Muscle of back (tissue), 11 donors: ENCODE measurements around the gene SCT. TPM values are rescaled to one million over a fixed set of nuclear protein-coding genes. Genes with fewer than 3 reads are reported as not detected.

Experiments
- DNase-seq, 3 donors: peaks; one replicate each; pipeline versions ENCODE4 v3.0.0 to v3.0.0-alpha.2; 2013
- polyA plus RNA-seq, 10 donors: library from polyadenylated mRNA; unstranded; fragments of 120-200 nt; gene quantifications; one replicate each; pipeline ENCODE4 v1.2.1, GENCODE V29; 2013; ENCODE audit not compliant: insufficient read length in 10 of 10

SCT gene
- polyA plus RNA-seq, 10 donors, result 31.7 to 107 (median 61.3) TPM

DNA sequence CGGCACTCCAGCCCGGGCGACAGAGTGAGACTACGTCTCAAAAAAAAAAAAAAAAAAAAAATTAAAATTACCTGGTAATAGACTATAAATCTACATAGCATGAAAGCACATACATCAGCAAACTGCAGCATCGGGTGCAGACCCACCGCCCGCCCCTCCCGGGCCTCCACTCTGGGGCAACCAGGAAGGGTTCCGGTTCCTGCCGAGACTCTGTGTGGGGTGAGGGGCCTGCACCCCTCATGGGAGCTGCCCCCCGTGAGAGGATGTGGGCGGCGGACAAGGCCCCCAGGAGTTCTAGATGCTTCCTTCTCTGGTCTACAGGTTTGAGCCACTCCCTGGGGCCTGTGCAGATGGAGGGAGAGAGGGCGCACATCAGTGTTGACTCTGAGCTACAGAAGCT lies 19.2 kb upstream of the SCT start:
- DNase-seq, result no peak

DNA sequence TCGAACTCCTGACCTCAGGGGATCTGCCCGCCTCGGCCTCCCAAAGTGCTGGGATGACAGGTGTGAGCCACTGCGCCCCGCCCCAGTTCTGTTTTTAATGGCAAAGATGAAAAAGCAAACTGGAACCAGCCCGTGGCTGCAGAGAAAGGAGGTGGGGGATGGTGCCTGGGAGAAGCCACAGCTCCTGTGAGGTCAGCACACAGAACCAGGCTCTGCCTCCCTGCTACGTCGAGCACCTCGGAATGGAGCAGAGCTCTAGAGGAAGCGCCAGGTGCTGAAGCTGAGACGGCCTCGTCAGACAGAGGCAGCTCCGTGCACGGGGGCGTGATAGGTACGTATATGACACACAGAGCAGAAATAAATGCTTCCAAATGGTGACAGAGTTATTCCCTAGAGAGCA lies 18.6 kb upstream of the SCT start:
- DNase-seq, result no peak

DNA sequence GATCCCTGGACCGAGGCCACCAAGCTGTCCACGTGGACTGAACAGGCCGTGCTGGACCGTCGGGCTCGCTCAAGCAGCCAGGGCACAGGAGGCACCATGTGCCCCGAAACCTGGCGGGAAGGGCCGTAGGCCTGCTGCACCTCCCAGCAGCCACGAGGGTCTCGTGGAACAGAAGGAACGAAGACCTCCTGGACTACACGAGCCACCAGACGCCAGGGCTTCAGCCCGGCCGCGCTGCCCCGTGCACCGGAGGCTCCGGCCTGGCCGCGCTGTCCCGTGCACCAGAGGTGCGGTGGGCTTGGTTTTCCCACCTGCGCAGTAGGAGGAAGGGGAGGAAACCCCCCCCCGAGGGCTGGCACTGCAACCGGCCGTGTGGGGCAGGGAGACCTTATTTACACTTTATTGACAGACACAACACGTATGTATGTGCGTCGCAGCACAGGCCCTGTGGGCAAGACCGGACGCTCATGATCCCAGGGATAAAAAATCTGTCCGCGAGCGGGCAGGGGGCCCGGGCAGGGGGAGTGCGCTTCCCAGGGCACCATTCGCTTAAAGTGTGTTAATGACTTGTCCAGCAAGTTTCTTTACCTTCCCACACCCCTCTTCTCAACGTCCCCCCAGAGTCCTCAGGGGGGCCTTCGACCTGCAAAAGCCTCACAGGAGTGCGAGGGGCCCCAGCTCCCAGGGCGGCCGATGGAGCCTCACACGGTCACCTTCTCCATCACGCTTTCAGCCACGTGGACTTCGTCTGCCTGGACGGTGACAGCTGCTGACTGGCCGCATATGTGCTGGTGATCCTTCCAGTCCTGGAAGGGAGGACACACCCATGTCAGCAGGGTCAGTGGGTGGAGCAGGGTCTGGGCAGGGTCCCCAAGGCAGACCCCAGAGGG lies 17.1 kb upstream of the SCT start:
- no peak for DNase-seq

DNA sequence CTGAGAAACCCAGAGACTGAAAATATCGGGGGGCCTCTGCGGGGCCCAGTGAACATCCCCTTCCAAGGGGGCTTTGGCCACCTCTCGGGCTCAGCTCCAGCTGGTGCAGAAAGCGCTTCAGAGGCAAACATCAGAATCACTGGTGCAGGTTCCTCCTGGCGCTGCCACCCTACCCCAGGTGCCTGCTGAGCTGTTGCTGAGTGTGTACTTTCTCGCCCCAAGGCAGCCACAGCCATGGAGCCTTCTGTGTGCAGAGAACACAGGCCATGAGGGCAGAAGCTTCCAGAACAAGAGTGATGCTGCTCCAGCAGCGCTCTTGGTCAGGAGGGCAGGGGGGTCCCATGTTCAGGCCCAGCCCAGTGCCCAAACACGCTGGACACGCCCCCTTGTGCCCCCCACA lies 16.4 kb upstream of the SCT start:
- DNase-seq, result no peak

DNA sequence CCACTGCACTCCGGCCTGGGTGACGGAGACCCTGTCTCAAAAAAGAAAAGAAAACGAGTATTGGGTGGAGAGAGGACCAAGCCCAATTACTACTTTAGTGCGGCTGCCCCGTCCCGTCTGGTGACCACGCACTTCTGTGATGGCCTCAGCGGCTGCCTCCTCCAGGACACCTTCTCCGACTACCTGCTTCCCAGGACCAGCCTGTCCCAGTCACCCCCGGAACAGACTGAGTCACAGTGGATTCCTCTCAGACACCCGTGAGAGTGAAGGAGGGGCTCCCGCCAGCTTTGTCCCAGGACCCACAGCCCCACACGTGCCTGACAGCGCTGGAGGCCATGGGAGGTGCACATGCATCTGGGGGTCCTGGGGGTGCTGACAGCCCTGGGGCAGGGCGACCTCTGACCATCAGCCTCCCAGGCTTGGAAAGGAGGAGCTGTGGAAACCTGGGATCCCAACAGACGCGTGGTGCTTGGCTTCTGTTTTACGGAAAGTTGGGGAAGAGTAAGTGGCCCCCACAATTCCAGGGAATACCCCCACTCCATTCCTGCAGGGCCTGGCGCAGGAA lies 14.9 kb upstream of the SCT start:
- DNase-seq, result no peak

DNA sequence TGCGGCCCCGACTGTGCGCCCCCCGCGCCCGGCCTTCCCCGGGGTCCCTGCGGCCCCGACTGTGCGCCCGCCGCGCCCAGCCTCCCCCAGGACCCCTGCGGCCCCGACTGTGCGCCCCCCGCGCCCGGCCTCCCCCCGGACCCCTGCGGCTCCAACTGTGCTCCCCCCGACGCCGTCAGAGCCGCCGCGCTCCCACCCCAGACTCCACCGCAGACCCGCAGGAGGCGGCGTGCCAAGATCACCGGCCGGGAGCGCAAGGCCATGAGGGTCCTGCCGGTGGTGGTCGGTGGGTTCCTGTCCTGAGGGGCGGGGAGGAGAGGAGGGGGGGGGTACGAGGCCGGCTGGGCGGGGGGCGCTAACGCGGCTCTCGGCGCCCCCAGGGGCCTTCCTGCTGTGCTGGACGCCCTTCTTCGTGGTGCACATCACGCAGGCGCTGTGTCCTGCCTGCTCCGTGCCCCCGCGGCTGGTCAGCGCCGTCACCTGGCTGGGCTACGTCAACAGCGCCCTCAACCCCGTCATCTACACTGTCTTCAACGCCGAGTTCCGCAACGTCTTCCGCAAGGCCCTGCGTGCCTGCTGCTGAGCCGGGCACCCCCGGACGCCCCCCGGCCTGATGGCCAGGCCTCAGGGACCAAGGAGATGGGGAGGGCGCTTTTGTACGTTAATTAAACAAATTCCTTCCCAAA lies 13.2 kb upstream of the SCT start:
- no peak for DNase-seq

- peak in 1 of 3 donors; percentile 51 for DNase-seq
Measured at GRCh38 chr11:639332-639955, 12.5 kb upstream of the SCT start.

DNA sequence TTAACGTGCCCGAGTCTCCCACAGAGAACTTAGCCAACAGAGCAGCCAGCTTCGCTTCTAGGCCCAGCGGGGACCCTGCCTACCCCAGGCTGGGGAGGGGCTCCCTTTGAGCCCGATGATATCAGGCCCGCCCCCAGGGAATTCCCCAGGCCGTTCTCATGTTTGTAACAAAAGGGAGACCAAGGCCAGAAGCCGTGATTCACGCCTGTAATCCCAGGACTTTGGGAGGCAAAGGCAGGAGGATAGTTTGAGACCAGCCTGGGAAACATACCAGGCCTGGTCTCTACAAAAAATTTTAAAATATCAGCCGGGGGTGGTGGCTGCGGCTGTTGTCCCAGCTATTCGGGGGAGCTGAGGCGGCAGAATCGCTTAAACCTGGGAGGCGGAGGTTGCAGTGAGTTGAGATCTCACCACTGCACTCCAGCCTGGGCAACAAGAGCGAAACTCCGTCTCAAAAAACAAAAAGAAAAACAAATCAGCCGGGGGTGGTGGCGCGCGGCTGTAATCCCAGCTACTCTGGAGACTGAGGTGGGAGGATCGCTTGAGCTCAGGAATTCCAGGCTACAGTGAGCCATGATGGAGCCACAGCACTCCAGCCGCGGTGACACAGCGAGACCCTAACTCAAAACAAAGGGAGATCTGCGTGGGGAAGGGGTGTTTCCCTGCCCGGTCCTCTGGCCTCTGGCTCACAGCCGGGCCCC lies 11.8 kb upstream of the SCT start:
- no peak for DNase-seq

DNA sequence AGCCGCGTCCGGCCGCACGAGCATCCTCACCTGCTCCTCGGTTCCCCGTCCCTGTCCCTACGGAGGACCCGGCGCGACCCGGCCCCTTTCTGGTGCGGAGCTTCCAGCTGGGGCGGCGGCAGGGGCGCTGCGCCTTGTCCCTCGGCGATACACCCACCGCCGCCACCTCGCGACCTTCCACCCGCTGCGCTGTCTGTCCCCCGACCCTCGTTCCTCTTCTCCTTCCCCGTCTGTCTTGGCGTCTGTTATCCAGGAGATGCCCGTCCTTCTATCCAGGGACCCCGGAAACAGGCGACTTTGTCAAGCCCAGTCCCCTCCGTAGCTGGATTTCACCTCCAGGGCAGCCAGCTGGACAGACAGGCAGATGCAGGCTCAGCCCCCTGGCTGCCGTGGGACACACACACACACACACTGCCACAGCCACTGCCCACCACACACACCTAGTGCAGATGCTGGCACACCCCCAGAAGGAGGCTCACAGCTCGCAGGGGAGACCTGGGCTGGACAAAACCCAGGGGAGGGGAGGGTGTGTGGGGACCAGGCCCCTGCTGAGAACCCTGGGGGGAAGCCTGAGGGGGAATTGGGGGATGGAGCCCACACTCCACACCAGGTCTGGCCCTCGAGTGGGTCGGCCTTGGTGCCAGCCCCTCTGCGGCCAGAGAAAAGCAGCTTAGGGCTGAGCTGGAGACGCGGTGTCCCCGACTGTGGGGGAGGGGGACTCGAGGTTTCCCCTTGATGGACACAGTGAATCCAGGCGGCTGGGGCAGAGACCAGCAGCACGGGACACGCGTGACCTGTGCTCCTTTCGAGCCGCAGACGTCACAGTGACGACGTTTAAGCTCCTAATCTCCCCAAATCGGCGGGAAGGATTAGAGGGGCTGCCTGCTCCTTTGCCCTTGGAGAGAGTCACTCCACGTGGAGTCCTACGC lies 10.9 kb upstream of the SCT start:
- DNase-seq, result peak in 1 of 3 donors; percentile 37

DNA sequence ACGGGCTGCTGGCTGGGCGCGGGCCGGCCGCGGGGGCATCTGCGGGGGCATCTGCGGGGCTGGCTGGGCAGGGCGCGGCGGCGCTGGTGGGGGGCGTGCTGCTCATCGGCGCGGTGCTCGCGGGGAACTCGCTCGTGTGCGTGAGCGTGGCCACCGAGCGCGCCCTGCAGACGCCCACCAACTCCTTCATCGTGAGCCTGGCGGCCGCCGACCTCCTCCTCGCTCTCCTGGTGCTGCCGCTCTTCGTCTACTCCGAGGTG lies 10.3 kb upstream of the SCT start:
- no peak for DNase-seq

DNA sequence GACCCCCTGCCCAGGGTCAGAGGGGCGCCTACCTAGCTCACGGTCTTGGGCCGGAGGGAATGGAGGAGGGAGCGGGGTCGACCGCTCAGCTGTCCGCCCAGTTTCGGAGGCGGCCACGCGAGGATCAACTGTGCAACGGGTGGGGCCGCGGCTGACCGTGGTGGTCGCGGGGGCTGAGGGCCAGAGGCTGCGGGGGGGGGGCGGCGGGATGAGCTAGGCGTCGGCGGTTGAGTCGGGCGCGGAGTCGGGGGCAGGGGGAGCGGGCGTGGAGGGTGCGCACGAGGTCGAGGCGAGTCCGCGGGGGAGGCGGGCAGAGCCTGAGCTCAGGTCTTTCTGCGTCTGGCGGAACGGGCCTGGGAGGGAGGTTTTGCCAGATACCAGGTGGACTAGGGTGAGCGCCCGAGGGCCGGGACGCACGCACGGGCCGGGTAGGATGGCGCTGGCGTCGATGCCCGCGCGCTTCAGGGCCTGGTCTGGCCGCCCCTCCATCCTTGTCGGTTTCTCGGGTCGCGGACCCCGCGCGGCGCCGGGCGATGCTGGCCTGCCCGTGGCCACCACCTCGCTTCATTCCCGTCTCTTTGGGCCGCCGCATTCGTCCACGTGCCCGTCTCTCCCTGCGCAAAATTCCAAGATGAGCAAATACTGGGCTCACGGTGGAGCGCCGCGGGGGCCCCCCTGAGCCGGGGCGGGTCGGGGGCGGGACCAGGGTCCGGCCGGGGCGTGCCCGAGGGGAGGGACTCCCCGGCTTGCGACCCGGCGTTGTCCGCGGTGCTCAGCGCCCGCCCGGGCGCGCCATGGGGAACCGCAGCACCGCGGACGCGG lies 9.7 kb upstream of the SCT start, which contains the start of gene DRD4:
Gene DRD4 (plus strand): TSS at position 759 of the 822 bp plus-strand sequence. CDS start 36 bp downstream, at position 795.
- DNase-seq, result peak in 1 of 3 donors; percentile 53

DNA sequence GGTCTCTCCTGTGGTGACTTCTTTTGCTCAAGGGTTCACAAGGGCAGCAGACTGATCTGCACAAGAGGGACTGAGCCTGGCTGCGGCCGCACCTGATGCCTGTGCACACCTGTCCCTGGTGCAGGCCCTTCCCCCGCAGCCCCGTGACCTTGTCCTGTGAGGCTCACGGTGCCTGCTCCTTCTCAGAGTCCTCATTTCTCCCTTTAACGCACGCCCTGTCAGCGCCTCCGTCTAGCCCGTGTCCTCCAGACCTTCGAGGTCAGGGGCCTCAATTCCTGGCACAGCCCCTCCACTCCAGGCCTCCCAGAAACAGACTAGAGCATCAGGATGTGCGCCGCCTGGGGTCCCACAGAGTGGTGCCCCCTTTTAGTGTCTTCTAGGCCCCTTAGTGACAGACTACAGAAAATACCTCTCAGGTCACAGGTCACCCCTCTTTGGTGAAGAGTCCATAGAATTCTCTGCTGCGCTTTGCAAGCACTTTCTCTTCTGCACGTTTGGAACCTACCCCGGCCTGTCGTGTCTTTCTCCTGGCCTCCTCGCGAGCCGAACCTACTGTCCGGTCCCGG lies 9.0 kb upstream of the SCT start:
- DNase-seq, result peak in 1 of 3 donors; percentile 7

- no peak for DNase-seq
Measured at GRCh38 chr11:630871-631270, 3.9 kb upstream of the SCT start.

DNA sequence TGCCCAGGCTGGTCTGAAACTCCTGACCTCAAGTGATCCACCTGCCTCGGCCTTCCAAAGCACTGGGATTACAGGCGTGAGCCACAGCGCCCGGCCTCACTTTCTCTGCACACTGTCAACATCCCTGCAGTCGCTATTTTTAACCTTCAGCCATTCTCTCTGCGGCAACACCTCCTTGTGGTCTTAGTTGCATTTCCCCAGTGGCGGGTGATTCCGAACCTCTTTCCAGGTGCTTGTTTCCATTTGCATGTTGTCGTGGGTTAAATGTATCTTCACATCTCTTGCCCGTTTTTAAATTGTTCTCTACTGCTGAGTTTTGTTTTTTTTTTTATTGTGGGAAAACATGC lies 2.2 kb upstream of the SCT start:
- peak in 1 of 3 donors; percentile 22 for DNase-seq

GRCh38 chr11:628056-628455 lies 1.1 kb upstream of the SCT start:
- peak in 1 of 3 donors; percentile 6 for DNase-seq

DNA sequence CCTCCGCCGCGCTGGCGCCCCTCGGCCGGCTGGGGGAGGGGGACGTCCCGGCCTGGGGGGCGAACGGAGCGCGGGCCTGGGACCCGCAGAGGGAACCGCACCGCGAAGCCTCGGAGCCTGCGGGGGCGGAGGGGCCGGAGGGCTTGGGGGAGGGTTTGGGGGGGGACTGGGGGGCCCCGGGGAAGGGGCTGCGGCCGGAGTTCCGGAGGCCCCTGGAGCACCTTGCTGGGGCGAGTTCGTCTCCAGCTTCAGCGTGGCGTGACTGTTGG lies 261 bp upstream of the SCT start:
- DNase-seq, result no peak

GRCh38 chr11:625636-626268 lies 1.2 kb downstream of the SCT start:
- no peak for DNase-seq

GRCh38 chr11:624705-625635 lies 2.0 kb downstream of the SCT start, which contains the start of gene CDHR5:
Gene CDHR5 (minus strand): TSS chr11:624955. CDS start chr11:624902, 53 bp downstream.
- peak in 1 of 3 donors; percentile 24 for DNase-seq
